Hepatic stellate cell (primary cell): Measurements from ENCODE around the gene TXLNG.
A peak's percentile ranks its signal among the peaks of the same experiment; 100 is the strongest.
"Not testable (repeated sequence)": the region's sequence is repeated elsewhere in the genome, so short reads cannot be mapped to it uniquely, and the experiment has no call there.

Experiments
- DNase-seq: peaks from one replicate; pipeline ENCODE4 v3.0.0; 2011; ENCODE audit warnings: low spot score

Gene TXLNG

GRCh38 chrX:16839219-16839851 is 53.1 kb downstream of the TXLNG start:
- DNase-seq, result no peak

- no peak for DNase-seq
Measured at GRCh38 chrX:16839852-16840460, 53.7 kb downstream of the TXLNG start.

GRCh38 chrX:16842684-16843083 is 56.4 kb downstream of the TXLNG start:
- no peak for DNase-seq

DNA sequence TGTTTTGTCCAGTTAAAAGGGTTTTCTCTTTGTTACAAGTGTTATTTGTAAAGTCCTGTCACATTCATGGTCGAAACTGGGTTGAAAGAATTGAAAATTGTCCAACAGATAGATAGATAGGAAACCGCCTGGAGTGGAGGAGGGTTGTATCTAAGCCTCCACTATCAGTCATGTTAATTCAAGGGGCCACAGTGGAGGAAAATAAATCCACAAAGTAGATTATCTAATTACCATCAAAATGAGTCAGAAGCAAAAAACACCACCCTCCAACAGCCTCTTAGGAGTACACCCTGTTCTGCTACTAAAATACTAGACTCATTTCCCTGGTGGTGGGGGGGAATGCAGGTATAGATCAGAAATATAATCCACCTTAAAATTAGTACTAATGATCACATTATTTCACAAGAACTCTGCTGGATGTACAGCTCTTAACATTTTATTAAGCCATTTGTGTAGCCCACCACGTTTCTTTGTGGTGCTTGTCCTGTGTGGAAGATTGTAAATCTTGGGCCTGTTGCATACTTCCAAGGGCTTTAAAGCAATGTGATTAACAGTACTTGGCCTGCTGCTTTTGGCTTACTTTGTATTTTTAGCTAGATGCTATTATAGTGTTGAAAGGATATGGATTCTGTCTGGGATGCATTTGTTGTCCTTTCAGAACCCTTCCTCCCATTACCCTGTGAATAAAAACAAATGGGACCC is 57.1 kb downstream of the TXLNG start:
- DNase-seq, result no peak

DNA sequence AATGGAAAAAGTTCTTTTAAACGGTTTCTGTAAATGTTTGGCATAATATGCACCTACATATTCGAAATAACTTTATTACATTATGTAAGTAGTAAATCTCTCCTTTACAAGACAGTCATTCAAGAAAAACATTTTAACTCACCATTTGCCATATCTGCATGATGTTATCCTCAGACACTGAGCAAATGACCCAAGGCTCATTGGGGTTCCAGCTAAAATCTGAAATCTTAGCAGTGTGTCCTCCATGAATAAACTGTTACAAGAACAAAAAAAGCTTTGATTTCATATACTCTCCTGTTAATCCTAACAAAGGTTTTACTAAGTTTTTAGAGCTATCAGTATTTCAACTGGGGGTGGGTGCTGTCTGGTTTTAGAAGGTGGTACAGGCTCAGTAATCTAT is 59.4 kb downstream of the TXLNG start:
- no peak for DNase-seq

- no peak for DNase-seq
Measured at GRCh38 chrX:16848541-16848940, 62.3 kb downstream of the TXLNG start.

- DNase-seq, result no peak
Measured at GRCh38 chrX:16851421-16851820, 65.2 kb downstream of the TXLNG start.

DNA sequence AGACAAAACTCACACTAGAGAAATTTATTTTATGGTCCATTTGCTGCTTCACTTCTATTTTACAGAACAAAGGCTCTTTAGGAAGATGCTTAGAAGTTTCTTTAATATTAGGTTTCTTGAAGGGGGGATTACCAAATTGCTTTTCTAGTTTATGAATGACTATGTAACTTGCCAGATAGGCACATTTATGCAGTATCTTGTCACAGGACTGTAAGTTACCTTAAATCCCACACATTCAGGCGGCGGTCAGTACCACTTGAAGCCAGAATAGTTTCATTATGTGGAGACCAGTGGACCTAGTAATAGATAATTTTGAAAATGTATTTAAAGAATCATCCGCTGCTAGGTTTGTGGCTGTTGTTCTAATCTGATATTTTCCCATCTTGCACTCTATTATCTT is 65.6 kb downstream of the TXLNG start:
- no peak for DNase-seq

- no peak for DNase-seq
Measured at GRCh38 chrX:16852617-16853179, 66.4 kb downstream of the TXLNG start.

DNA sequence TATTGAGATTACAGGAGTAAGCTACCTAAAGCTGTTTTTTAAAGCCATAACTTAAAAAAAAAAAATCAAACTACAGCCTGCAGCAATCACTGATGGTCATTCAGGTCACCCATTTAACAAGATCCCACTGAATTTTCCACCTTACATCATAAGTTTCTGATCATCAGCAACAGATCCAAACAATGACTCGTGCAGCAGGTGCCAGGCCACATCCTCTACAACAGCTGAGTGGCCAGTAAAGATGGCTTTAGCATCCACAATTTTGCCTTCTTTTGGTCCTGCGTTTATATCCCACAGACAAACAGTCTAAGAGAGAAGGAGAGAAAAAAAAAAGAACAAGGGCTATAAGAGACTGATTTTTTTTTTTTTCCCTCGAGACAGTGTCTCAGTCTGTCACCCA is 67.3 kb downstream of the TXLNG start:
- no peak for DNase-seq

DNA sequence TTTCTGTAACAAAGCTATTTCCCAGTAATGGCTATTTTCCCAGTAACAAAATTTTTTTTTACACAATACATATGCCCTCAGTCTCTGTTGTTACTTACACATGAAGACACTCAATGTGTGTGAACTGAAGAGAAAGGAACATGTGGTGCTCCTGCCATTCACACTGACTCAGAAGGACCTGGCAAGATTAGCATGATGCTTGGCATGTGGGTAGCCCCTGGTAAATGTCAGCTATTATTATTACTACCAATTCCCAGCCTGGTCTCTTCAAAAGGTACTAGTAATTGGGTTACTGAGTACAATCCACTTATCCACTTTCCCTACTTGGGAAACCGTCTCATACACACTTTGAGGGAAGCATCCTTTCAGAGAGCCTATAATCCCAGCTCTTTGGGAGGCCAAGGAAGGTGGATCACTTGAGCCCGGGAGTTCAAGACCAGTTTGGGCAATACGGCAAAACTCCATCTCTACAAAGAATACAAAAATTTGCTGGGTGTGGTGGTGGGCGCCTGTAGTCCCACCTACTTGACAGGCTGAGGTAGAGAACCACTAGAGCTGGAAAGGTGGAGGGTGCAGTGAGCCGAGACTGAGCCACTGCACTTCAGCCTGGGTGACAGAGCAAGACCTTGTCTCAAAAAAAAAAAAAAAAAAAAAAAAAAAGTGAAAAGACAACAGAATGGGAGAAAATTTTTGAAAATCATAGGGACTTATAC is 69.3 kb downstream of the TXLNG start:
- no peak for DNase-seq

DNA sequence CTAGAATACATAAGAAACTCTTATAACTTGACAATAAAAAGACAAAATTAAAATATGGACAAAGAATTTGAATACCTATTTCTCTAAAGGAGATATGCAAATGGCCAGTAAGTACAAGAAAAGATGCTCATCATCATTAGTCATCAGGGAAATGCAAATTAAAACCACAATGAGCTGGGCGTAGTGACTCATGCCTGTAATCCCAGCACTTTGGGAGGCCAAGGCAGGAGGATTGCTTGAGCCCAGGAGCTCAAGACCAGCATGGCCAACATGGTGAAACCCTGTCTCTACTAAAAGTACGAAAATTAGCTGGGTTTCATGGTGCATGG is 69.8 kb downstream of the TXLNG start:
- DNase-seq, result not testable (repeated sequence)

GRCh38 chrX:16856744-16857143 is 70.5 kb downstream of the TXLNG start:
- no peak for DNase-seq

DNA sequence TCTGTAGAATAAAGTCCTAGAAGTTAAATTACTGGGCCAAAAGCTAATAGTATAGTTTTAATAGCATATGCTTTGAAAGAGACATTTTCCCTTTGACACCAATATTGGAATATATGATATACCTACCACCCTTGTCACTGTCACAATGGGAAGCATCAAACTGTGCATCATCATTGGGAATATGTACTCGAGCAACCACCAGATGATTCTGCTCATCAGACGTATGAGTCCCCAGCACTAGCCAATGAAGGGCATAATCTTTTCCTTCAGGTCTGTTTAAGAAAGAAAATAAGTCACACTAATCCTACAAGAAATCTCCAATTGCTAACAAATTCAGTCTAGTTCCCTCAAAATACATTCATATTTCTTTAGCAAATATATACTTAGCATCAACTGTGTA is 76.6 kb downstream of the TXLNG start:
- no peak for DNase-seq

GRCh38 chrX:16867947-16868346 is 81.7 kb downstream of the TXLNG start:
- DNase-seq, result no peak

DNA sequence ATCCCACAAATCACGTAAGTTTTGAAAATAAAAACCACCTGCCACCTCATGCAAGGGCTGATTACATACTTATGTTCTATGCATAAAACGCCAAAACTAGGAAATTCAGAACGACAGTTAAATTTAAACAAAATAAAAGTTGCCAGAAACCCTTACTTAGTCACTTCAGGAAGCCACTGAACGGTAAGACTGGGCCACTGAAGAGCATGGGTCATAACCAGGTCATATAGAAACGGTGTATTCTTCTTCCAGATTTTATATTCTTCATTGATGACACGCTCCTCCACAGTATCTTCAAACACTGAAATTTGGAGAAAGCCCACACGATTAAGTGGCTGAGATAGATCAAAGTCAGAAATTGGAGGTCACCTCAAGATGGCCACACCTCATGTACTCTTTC is 82.7 kb downstream of the TXLNG start:
- DNase-seq, result no peak

DNA sequence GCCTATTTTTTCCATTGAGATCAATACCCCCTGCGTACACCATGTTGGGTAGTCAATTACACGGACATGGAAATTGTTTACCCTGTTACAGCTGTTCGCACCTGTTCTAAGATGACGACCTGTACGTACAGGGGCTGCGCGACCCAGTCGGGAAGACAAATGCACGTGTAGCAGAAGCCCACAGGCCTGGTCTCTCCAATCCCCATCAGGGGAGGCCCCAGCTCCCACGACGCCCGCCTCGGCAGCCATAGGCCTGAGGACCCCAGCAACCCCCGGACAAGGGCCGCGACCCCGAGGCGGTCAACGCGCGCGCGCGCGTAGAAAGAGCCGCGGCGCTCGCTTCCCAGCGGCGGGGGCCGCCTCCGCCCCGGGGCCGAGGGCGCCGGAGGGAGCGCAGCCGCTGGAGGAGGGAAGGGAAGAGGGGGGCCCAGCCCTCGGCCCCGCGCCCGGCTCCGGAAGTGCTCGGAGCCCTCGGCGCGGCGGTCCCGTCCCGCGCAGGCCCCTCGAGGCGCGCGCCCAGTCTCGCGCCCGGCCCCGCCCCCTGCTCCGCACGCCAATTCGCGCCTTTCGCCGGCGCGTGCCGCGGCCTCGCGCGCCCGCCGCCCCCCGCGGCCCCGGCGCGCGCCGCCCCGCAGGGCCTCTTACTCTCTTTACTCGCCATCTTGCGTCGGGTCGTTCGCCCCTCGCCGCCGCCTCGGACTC is 83.3 kb downstream of the TXLNG start:
- DNase-seq, result peak; percentile 32

- peak; percentile 92 for DNase-seq
Measured at GRCh38 chrX:16870095-16870861, 84.0 kb downstream of the TXLNG start, which contains the start of gene RBBP7. Gene RBBP7, minus strand, starts transcription at chrX:16870362. Its CDS starts 309 bp downstream, at chrX:16870053.

DNA sequence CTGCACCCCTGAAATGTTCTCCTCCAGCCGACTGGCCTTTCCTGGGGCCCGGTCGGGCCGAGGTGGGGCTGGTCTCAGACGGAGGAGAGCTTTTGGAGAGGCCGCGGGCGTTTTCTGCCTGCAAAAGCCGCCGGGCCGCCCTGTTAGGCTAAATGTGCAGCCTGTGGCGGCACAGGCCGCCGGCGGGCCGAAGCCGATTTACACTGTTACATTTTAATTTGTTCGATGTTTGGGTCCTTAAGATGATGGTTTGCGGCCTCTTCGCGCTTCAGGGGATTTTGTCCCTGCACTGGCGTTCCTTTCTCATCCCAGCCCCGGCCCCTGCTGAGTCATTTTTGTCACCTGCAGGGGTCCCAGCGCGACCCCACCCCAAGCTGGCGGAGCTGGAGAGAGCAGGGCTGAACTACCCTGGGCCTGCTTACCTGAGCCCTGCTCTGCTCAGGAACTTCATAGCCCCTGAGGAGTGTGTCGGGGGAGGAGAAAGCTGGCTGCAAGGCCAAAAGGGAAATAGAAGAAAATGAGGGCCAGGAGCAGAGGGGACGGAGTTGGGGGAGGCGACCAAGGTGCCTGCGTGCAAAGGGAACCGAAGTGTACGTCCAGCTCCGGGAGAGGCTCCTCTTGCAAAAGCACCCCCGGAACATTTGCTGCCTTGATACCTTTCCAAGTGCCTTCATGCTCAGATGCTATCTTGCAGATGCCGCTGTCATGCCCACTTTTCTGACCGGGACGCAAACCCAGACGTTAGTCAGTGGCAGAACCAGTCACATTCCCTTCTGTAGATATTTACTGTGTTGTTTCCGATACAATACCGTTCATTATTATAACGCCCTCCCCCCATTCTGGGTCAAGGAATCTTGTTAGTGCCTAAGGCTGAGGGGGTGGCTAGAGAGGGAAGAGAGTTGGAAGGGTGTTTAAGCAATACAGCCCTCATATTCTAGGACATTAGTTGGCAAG is 84.9 kb downstream of the TXLNG start:
- no peak for DNase-seq

- no peak for DNase-seq
Measured at GRCh38 chrX:16873106-16873505, 86.8 kb downstream of the TXLNG start.
